Measurements from ENCODE around the gene UNC13A.

The UNC13A gene

DNA sequence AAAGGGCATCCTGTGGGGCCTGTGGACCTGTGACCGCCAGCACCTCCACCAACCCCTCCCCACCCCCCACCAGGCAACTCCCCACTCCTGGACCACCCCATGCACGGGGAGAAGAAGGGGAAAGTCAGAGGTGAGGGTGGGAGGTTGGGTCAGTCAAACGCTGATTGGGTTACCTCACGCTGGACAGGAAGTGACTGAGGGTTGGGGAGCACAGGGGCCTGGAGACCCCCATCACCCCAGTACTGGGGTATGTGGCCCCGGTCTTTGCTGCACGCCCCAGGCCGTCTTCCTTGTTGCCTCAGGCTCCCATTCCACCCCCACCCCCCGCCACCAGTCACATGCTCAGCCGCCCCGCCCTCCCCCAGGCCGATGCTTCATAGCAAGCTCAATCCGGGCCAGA is 73.7 kb downstream of the UNC13A start:
- no peaks in the 10 kb centered on the region for H4K20me1 ChIP-seq (ENCODE audit: insufficient read depth, low read length)
- no peaks in the 10 kb centered on the region for H3K4me1 ChIP-seq (ENCODE audit: insufficient read depth, low read length)
- no peaks in the 10 kb centered on the region for H3K79me2 ChIP-seq (ENCODE audit: insufficient read depth, low read length)
- H3K4me2 ChIP-seq (ENCODE audit: insufficient read depth, low read length) = no peak overlapping the region
- DNase-seq (no peak), ATAC-seq (ENCODE audit: insufficient read depth, low read depth) (no peak)
- no peak overlapping the region for H3K4me3 ChIP-seq (ENCODE audit: low read depth in 1 of 2, low read length in 2 of 2)
- H3K27ac ChIP-seq (ENCODE audit: low read length) = no peak overlapping the region
- H2AFZ ChIP-seq (ENCODE audit: low read depth, low read length) = no peak overlapping the region
- H3K36me3 ChIP-seq (ENCODE audit: insufficient read depth, low read length) = no peaks in the 10 kb centered on the region
- no peaks in the 10 kb centered on the region for H3K9me3 ChIP-seq (ENCODE audit: insufficient read depth, low read length, severe bottlenecking)
- H3K27me3 ChIP-seq (ENCODE audit: insufficient read depth, low read length, poor library complexity) = no peaks in the 10 kb centered on the region
- no peak for TF ChIP-seq EZH2 (IDR thresholded peaks at IDR 0.05; ENCODE audit: borderline replicate concordance, low read depth, low read length, severe bottlenecking)
- TF ChIP-seq, protein P1, sequence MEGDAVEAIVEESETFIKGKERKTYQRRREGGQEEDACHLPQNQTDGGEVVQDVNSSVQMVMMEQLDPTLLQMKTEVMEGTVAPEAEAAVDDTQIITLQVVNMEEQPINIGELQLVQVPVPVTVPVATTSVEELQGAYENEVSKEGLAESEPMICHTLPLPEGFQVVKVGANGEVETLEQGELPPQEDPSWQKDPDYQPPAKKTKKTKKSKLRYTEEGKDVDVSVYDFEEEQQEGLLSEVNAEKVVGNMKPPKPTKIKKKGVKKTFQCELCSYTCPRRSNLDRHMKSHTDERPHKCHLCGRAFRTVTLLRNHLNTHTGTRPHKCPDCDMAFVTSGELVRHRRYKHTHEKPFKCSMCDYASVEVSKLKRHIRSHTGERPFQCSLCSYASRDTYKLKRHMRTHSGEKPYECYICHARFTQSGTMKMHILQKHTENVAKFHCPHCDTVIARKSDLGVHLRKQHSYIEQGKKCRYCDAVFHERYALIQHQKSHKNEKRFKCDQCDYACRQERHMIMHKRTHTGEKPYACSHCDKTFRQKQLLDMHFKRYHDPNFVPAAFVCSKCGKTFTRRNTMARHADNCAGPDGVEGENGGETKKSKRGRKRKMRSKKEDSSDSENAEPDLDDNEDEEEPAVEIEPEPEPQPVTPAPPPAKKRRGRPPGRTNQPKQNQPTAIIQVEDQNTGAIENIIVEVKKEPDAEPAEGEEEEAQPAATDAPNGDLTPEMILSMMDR (IDR thresholded peaks at IDR 0.05; ENCODE audit: borderline replicate concordance, extremely low read depth, low read length, poor library complexity, severe bottlenecking) = no peak
- H3K9ac ChIP-seq (ENCODE audit: low read depth, low read length) = no peak overlapping the region

DNA sequence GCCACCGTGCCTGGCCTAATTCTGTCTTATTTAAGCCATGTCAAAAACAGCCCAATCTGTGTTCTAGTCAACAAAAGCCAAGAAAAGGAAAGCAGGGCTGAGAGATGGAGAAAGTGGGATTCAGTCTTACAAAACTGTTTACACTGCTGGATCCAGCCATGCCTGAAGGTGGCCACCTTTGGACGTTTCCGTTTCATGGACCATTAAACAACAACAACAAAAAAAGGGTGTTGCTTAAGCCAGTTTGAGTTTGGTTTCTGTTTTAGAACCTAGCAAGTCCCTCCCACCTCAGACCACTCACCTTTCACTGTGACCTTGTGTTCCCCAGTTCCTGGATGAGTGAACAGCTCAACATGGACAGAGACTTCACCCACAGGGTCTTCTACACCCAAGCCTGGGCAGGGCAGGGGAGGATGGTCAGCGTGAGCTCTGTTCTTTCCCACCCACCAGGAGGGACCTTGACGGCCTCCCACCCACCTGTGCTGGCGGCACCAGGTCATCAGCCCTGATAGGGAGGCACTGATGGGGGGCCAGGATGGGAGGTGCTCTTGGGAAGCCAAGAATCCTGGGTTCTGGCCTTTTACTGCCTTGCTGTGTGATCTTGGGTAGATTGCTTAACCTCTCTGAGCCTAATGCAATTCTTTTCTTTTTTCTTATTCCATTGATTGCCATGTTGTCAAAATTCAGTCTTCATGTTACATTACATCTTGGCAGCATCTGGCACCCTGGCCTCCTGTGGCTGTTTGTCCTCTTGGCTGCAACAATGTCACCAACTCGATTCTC is 76.5 kb downstream of the UNC13A start:
- Histone ChIP-seq H3K36me3 (ENCODE audit: insufficient read depth, low read length) (no peaks in the 10 kb centered on the region), H3K27me3 (ENCODE audit: insufficient read depth, low read length, poor library complexity) (no peaks in the 10 kb centered on the region), H2AFZ (ENCODE audit: low read depth, low read length) (no peak overlapping the region), H3K27ac (ENCODE audit: low read length) (no peak overlapping the region), H3K4me1 (ENCODE audit: insufficient read depth, low read length) (no peaks in the 10 kb centered on the region), H4K20me1 (ENCODE audit: insufficient read depth, low read length) (no peaks in the 10 kb centered on the region), H3K9ac (ENCODE audit: low read depth, low read length) (no peak overlapping the region), H3K9me3 (ENCODE audit: insufficient read depth, low read length, severe bottlenecking) (no peaks in the 10 kb centered on the region), H3K4me2 (ENCODE audit: insufficient read depth, low read length) (no peak overlapping the region), H3K79me2 (ENCODE audit: insufficient read depth, low read length) (no peaks in the 10 kb centered on the region), H3K4me3 (ENCODE audit: low read depth in 1 of 2, low read length in 2 of 2) (no peak overlapping the region)
- no peak for TF ChIP-seq EZH2 (IDR thresholded peaks at IDR 0.05; ENCODE audit: borderline replicate concordance, low read depth, low read length, severe bottlenecking)
- TF ChIP-seq, protein P1 (IDR thresholded peaks at IDR 0.05; ENCODE audit: borderline replicate concordance, extremely low read depth, low read length, poor library complexity, severe bottlenecking) = no peak
- ATAC-seq (ENCODE audit: insufficient read depth, low read depth) (no peak), DNase-seq (no peak)

DNA sequence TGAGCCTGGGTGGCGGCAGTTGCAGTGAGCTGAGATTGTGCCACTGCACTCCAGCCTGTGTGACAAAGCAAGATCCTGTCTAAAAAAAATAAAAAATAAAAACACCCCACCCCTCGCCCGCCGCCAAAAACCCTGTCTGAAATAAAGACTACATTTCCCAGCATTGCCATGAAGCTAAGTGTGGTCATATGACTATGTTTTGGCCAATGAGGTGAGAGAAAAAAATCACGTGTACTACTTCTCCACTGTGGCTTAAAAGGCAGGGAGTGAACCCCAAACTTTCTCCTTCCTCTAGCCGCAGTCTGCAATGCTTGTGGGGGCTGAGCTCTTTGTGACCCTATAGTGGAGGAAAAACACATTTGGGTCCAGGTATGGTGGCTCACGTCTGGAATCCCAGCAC is 77.8 kb downstream of the UNC13A start:
- Histone ChIP-seq H3K27ac (ENCODE audit: low read length) (no peak overlapping the region), H3K4me1 (ENCODE audit: insufficient read depth, low read length) (no peaks in the 10 kb centered on the region), H4K20me1 (ENCODE audit: insufficient read depth, low read length) (no peaks in the 10 kb centered on the region), H3K4me3 (ENCODE audit: low read depth in 1 of 2, low read length in 2 of 2) (no peak overlapping the region), H3K36me3 (ENCODE audit: insufficient read depth, low read length) (no peaks in the 10 kb centered on the region), H3K9me3 (ENCODE audit: insufficient read depth, low read length, severe bottlenecking) (no peaks in the 10 kb centered on the region), H3K9ac (ENCODE audit: low read depth, low read length) (no peak overlapping the region), H3K27me3 (ENCODE audit: insufficient read depth, low read length, poor library complexity) (no peaks in the 10 kb centered on the region), H3K79me2 (ENCODE audit: insufficient read depth, low read length) (no peaks in the 10 kb centered on the region), H2AFZ (ENCODE audit: low read depth, low read length) (no peak overlapping the region), H3K4me2 (ENCODE audit: insufficient read depth, low read length) (no peak overlapping the region)
- no peak for DNase-seq
- no peak for TF ChIP-seq EZH2 (IDR thresholded peaks at IDR 0.05; ENCODE audit: borderline replicate concordance, low read depth, low read length, severe bottlenecking)
- TF ChIP-seq, protein P1 (IDR thresholded peaks at IDR 0.05; ENCODE audit: borderline replicate concordance, extremely low read depth, low read length, poor library complexity, severe bottlenecking) = no peak
- no peak for ATAC-seq (ENCODE audit: insufficient read depth, low read depth)
